ENCODE results near the gene AKAP12. TPM values are rescaled to one million over a fixed set of nuclear protein-coding genes. Genes with fewer than 3 reads are reported as not detected.
A peak's percentile ranks its signal among the peaks of the same experiment; 100 is the strongest.

AKAP12 gene
- total RNA-seq, 2 donors from 2014 or later: 4.7 TPM; not detected in 1

DNA sequence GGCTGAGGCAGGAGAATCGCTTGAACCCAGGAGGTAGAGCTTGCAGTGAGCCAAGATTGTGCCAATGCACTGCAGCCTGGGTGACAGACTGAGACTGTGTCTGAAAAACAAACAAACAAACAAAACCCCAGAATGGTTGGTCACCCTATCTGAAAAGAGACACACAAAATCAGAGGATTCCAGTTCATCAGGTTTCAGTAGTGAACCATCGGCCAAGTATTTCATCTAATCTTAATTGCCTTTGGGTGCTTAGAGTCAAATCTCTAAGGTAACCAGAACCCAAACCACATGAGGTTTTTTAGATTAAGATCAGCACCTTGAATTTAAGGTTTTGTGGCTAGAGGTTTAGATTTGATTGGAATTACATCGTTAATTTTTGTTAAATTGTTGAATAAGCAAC, 159.9 kb downstream of the AKAP12 start:
- Mint-ChIP-seq H3K4me3 (no peak overlapping the region), H3K27ac (no peak overlapping the region), H3K9me3 (no peaks in the 10 kb centered on the region), H3K4me1 (ENCODE audit: low read depth in 2 of 2) (peaks cover 35 to 36% of the 10 kb centered on the region in 2 donors), H3K36me3 (peaks cover 16% of the 10 kb centered on the region), H3K27me3 (no peaks in the 10 kb centered on the region)
- ATAC-seq: no peak
- no peak for DNase-seq (ENCODE audit: low spot score)

GRCh38 chr6:151400473-151400872, 160.7 kb downstream of the AKAP12 start:
- no peaks in the 10 kb centered on the region for H3K27me3 Mint-ChIP-seq
- peaks cover 28 to 29% of the 10 kb centered on the region in 2 donors for H3K4me1 Mint-ChIP-seq (ENCODE audit: low read depth in 2 of 2)
- no peak overlapping the region for H3K4me3 Mint-ChIP-seq
- no peaks in the 10 kb centered on the region for H3K9me3 Mint-ChIP-seq
- peak overlapping the region; percentile 49 to 54 for H3K27ac Mint-ChIP-seq
- peaks cover 16% of the 10 kb centered on the region for H3K36me3 Mint-ChIP-seq
- ATAC-seq: no peak
- no peak for DNase-seq (ENCODE audit: low spot score)

DNA sequence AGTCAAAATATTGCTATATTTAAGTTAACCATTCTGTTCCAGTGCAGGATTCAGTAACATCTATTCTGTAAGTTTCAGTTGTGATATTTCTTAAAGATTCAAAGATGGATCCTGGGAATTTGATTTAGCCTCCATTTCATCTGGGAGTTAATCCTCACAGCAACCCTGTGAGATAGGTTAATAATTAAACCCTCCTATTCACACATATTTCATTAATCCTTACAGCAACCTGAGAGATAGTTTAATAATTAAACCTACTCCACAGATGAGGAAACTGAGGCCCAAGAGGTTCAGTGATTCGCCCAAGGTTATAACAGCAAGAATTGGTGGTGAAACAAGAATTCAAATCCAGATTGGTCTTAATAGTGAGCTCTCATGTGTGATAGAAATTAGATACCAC, 162.5 kb downstream of the AKAP12 start:
- Mint-ChIP-seq H3K27ac (no peak overlapping the region), H3K4me3 (no peak overlapping the region), H3K9me3 (no peaks in the 10 kb centered on the region), H3K4me1 (ENCODE audit: low read depth in 2 of 2) (peaks cover 21 to 27% of the 10 kb centered on the region in 2 donors), H3K27me3 (no peaks in the 10 kb centered on the region), H3K36me3 (peaks cover 11% of the 10 kb centered on the region)
- no peak for DNase-seq (ENCODE audit: low spot score)
- no peak for ATAC-seq

DNA sequence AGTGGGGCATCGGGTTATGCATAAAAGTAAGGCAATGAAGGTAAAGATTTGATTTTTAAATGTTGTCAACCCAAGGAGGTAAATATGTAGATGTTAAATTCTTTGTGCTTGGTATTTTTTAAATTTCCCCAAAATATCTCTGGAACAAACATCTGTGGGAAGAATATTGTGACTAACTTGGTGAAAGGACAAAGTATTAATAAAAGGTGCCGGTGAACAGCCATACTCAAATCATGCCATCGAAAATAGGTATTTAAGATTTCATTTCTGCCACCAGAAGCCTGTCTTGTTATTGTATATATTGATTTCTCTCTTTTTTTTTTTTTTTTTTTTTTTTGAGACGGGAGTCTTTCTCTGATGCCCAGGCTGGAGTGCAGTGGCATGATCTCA, 164.1 kb downstream of the AKAP12 start:
- H3K4me1 Mint-ChIP-seq (ENCODE audit: low read depth in 2 of 2): peaks cover 20 to 23% of the 10 kb centered on the region in 2 donors
- no peaks in the 10 kb centered on the region for H3K9me3 Mint-ChIP-seq
- H3K27ac Mint-ChIP-seq: peak overlapping the region; percentile 30 to 55
- H3K36me3 Mint-ChIP-seq: peaks cover 14% of the 10 kb centered on the region
- no peaks in the 10 kb centered on the region for H3K27me3 Mint-ChIP-seq
- ATAC-seq: no peak
- DNase-seq (ENCODE audit: low spot score): no peak
- H3K4me3 Mint-ChIP-seq: no peak overlapping the region

Other genes starting within 250 kb of the AKAP12 start
- gene ZBTB2, start 151.6 kb downstream of the AKAP12 start, total RNA-seq: 10 to 100 TPM; 20.4 to 23.8 TPM
- 10 to 100 TPM; 19.2 to 27.3 TPM for gene RMND1, start 212.2 kb downstream of the AKAP12 start, total RNA-seq

Data from natural killer cell treated with Interleukin-12 subunit alpha and Interleukin-12 subunit beta and Interleukin-15 and Interleukin-18, amount 100 ng/mL, for 72 hours (primary cell).